HG02588 (cell line): ENCODE data around the gene DNAAF9.
"Not testable (repeated sequence)": the region's sequence is repeated elsewhere in the genome, so short reads cannot be mapped to it uniquely, and the experiment has no call there.

Experiments used
- ATAC-seq: cut with Tn5 transposase; IDR thresholded peaks from one replicate; pipeline ENCODE4 v1.9.1; 2021; ENCODE audit warnings: mild to moderate bottlenecking, moderate library complexity; ENCODE audit not compliant: unreplicated experiment

DNAAF9 gene

DNA sequence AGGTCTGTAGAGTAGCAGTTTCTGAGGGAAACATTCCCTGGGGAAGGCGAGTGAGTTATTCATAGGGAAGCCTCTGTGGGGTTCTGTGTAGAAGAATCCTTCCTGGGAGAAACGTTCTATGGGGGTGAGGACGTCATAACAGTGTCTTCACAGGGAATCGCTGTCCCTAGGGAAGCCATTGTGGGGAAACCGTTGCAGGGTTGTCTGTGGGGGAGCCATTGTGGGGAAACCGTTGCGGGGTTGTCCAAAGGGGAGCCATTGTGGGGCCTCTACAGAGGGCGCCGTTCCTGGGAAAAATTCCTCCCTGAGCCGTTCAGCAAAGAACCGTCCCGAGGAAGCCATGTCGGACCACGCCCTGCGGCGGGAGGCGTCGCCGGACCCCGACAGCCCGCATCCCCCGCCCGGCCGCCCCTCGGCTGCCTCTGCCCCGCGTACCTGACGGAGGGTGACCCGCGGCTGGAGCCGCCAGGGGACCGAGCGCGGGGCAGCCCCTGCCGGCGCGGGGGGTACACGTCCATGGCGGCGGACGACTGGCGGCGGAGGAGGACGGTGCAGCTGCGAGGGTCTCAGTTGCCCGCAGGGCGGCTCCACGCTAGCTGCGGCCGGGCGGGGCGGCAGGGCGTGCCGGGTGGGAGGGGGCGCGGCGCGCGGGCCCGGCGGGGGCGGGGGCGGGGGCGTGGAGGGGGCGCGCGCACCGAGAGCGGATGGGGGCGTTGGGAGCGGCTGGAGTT, at the start of gene DNAAF9:
Gene DNAAF9, minus strand, starts transcription at position 630 of the 731 bp plus-strand sequence. Its CDS starts 112 bp downstream, at position 518.
- peak; percentile 34 for ATAC-seq

DNA sequence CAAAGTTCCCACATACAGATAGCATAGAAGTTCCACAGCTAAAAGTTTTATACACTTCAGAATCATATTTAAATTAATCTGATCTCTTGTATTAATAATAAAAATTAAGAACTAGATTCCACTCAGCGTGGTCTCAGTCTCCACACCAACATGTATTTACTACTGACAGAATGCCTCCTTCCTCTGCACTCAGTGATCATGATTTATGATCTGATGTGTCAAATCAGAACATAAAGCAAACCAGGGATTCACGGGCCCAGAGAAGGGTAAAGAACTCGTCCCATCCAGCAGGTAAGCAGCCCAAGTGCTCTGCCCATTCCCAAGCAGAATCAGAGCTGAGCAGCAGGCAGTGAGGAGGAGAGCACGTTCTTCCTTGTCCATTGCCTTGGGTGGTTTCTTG, 49.2 kb upstream of the DNAAF9 start:
- no peak for ATAC-seq

DNA sequence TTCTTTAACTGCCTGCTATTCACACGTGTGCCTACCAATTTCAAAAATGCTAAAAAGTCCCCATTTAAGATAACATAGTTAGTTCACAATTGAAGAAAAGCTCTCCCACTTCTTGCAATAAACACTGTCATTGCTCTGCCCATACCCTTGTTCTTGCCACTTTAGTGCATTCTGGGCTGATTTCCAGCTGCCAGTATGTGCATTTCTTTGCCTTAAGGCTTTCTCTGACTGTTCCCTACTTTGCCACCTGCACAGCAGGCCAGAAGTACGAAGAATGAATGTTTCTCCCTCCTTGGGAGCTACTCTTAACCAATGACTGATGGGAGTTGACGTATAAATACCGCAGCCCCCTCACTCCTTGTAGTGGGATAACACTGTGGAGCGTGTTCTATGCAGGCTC, 47.4 kb upstream of the DNAAF9 start:
- no peak for ATAC-seq

DNA sequence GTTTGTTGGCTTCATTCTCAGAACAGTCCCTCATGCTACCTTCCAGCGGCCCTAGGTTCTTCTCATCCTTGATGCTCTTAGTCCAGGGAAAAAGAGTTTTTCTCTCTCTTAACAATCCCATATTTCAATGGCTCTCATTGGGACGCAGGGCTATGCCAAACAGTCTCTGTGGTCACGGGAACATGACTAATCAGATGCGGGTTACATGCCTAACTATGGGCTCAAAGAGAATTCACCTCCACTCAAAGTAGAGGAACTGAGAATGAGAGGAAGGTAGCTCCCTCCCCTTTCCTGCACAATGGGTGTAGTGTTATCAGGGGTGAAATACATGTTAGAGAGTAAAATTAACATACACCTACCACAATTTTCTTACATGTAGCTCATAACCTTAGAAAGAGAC, 45.2 kb upstream of the DNAAF9 start:
- no peak for ATAC-seq

DNA sequence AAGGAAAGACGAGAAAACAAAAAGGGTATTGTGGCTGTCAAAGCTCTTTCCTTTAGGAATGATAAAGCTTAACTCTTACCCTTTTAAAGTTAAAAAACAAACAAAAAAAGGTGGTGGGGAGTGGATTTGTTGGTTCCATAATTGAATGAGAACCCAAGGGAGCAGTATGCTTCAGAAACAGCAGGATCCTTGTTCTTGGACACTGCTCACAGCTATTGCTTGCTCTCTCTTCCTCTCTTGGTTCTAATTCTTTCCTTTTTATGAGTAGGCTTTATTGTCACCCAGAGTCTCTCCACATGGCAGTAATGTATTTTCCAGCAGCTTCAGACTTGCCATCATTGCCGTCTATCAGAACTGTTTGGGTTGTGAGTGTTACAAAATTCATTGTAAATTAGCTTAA, 44.7 kb upstream of the DNAAF9 start:
- ATAC-seq: no peak

DNA sequence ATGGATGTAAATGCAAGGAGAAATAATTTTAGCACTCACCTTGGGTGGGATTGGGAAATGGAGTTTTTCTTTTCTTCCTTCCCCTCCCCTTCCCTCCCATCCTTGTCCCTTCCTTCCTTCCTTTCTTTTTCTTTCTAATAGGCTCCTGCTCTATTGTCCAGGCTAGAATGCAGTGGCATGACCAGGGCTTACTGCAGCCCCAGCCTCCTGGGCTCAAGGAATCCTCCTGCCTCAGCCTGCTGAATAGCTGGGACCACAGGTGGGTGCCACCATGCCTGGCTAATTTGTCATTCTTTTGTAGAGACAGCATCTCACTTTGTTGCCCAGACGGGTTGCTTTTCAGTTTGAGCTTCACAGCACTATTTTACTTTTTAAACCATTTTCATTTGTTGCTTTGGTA, 41.9 kb upstream of the DNAAF9 start:
- ATAC-seq: no peak

DNA sequence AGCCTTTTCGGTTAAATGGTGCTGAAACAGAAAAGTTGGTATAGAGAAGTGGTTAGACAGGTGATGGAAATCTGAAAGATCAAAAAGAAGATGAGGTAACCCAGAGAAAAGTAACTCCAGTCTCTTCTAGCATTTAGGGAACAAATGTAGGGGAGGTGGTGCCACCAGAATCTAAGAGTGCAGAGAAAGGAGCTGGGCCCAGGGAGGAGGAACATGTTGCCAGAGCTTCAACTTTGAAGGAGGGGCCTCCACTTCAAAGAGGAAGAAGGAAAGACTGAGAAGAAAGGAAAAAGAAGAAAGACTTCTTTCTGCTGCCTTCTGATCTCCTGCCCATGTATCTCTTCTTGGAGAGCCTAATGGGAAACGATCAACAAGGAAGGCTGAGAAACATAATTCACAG, 39.9 kb upstream of the DNAAF9 start:
- no peak for ATAC-seq

DNA sequence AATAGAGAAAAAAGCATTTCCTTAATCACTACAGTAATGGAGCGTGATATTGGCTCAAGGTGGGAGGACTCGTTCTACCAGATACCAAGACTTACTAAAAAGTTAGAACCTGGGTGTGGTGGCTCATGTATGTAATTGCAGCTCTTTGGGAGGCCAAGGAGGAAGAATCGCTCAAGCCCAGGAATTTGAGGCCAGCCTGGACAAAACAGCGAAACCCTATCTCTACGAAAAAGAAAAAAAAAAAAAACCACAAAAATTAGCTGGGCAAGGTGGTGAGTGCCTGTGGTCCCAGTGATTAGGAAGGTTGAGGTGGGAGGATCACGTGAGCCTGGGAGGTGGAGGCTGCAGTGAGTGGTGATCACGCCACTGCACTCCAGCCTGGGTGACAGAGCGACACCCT, 39.3 kb upstream of the DNAAF9 start:
- ATAC-seq: no peak

DNA sequence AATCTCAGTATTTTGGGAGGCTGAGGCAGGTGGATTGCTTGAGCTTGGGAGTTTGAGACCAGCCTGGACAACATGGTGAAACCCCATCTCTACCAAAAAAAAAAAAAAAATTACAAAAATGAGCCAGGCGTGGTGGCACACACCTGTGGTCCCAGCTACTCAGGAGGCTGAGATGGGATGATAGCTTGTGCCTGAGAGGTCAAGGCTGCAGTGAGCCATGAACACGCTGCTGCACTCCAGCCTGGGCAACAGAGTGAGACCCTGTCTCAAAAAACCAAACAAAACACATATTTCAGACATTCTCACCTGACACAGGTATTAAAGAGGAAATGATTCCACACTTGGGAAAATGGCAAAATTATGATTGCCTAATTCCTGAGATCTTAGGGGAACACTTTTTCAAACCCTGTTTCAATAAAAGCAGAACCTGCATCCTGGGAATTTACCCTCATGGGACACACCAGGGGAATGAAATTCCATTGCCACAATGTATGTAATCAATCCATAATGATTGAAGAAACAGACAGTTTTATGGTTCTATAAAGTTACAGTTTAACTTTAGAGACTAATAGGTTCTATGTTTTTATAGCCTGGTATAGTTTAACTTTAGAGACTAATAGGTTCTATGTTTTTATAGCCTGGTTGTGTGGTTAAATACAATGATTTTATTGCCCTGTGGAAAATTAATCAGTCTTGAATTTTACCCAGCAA, 29.6 kb upstream of the DNAAF9 start:
- ATAC-seq: no peak

DNA sequence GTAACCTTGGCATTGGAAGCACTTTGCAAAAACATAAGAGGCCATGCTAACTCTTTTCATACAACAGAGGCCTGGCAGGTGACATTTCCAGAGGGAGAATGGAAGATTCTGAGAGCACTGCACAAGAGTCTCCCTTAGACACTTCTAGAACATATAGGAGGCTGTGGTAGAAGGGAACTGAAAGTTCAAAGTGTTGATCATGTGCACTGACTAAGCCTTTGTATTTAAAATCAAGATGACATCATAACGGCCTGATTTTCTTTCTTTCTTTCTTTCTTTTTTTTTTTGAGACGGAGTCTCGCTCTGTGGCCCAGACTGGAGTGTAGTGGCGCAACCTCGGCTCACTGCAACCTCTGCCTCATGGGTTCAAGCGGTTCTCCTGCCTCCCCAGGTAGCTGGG, 26.8 kb upstream of the DNAAF9 start:
- no peak for ATAC-seq

DNA sequence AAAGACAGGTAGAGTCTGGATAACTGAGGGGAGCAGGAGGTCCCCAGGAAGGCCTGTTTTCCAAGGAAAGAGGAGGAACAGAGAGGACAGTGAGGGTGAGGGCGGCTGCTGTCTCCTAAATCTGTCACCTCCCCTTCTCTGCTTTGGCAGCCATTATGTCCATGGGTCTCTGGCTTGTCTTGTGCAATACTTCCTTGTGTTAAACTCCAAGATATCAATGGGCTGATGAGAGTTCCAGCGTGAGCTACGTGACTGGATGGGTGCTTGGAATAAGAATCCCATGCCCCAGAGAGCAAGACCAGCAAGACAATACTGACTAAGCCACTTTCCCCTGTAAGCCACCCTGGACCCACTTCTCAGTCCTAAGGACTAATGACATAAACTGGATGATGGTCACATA, 26.3 kb upstream of the DNAAF9 start:
- ATAC-seq: no peak

DNA sequence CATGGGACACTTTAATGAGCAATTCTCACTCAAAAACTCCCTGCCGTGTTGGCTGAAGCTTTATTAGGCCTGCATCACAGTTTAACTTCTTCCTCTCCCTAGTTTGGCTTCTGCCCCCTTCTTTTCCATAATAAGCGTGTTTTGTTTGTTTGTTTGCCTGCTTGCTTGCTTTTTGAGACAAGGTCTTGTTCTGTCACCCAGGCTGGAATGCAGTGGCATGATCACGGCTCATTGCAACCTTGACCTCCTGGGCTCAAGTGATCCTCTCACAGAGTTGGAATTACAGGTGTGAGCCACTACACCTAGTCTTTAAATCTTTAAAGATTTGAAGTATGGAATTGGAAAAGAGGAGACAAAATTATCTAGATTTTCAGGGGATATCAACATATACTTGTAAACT, 25.4 kb upstream of the DNAAF9 start:
- ATAC-seq: no peak

DNA sequence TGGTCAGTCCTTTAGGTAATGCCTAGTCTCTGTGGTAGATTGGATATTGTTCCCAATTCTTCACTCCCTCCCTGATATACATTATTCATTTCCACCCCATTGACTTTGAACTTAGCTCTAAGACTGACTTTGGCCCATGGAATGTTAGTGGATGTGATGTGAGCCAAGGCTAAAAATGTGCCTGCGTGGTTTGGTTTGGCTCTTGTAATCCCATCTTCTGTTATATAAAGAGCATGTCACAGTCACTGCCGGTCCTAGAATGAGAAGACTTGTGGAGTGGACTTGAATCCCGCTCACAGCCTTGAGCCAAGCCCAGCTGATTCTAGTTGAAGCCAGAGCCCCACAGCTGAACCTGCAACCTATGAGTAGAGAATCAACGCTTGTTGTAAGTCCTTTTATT, 23.6 kb upstream of the DNAAF9 start:
- no peak for ATAC-seq

DNA sequence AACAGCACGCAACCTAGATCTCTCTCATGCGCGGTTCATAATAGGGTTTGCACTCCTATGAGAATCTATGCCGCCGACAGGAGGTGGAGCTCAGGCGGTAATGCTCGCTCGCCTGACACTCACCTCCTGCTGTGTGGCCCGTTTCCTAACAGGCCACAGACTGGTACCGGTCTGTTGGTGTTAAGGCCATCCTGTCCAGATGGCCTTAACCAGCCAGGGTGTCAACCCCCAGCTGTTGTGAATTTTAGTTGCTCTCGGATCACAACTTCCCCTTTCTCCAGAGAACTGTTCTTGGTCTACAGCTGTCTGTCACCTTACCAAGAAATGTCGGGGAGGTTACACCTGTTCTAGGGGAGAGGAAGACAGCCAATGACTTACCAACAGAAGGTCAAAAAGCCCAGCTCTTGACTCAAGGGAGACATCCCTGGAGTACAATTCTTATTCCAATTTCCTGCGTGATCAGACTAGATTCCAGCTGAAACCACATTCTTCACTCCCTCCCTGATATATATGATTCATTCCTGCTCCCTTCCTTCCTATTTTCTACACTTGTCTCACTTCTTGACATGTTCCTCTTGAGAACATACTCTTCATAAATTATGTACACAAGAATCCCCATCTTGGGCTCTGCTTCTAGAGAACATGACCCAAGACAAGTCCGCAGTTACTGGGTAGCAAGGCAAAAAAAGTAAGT, 23.1 kb upstream of the DNAAF9 start:
- ATAC-seq: peak; percentile 70

DNA sequence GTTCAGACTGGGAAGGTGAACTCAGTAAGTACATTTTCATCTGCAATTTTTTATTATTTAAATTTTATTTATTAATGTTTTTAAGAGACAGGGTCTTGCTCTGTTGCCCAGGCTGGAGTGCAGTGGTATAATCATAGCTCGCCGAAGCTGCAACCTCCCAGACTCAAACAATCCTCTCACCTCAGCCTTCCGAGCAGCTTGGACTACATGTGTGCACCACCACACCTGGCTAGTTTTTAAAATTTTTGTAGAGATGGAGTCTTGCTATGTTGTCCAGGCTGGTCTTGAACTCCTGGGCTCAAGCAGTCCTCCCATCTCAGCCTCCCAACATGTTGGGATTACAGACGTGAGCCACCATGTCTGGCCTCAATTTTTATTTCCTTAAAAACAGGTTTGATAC, 19.3 kb upstream of the DNAAF9 start:
- ATAC-seq: not testable (repeated sequence)

DNA sequence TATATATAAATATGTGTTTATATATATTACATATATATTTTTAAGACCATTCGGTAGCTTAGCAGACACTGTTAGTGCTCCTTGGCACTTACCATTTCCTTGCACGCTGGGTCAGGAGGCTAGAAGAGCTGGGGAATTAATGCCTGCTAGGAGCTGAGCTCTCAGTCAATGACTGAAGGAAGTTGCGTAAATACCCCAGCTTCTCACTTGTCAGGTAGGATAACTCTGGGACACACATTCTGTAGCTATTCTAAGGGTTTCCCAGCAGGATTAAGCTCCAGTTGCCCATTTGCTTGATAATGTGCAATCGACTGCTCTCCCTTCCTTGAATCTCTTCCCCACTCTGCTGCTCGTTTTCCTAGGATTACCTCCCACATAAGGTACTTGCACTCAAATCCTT, 15.7 kb upstream of the DNAAF9 start:
- ATAC-seq: no peak

DNA sequence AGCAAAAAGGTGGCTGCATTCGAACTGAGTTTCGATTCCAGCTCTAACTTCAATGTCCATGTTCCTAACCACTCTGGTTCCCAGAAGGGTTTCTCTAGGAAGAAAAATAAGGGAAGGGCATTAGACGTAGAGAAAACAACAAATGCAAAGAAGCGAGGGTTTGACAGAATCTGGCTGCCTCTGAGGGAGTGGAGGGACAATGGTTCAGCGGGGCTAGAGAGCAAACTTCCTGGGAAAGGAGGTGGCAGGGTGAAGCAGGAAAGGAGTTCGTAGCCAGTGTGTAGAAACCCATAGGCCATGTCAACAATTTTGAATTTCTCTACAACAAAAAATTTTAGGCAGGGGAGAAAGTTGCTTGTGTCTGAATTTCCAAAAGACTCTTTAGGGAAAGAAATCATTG, 14.5 kb upstream of the DNAAF9 start:
- no peak for ATAC-seq

DNA sequence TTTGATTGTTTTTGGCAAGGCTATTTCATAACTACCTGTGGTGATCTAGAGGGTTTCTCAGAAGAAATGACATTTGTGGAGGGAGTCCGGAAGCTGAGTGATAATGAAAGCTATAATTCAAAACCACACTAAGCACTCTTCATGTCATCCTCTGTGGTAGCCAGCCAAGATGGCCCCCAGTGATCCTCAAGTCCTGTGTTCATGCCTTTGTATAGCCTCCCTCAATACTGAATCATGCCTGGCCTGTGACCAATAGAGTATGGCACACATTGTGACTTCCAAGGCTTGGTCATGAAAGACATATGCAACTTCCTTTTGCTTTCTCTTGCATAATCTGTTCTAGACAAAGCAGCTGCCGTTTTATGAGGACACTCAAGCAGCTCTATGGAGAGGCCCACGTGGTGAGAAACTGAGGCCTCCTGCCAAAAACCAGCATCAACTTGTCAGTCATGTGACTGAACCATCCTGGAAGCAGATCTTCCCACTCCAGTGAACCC, 12.8 kb upstream of the DNAAF9 start:
- ATAC-seq: peak; percentile 85

DNA sequence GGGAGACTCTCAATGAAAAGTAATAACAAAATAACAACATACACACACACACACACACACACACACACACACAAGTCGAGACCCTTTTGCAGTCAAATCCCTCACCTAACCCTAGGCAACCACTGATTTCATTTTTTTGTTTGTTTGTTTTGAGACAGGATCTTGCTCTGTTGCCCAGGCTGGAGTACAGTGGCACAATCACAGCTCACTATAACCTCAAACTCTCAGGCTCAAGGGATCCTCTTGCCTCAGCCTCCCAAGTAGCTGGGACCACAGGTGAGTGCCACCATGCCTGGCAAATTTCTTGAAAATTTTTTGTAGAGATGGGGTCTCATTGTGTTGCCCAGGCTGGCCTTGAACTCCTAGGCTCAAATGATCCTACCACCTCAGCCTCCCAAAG, 10.7 kb upstream of the DNAAF9 start:
- ATAC-seq: not testable (repeated sequence)

DNA sequence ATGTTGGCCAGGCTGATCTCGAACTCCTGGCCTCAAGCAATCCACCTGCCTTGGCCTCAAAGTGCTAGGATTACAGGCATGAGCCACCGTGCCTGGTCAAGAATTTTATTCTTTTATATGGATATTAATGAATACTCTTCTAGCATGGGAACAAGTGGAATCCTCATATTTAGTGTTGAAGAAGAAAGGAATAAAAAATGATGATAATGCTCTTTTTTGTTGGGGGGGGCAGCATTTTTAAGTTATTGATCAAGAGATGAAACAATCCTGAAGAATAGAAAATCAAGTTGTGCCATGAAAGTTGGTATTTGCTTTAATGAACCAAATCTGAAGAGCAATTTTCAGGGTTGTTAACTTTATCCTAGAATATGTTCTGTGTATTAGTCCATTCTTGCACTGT, 6.7 kb upstream of the DNAAF9 start:
- no peak for ATAC-seq

DNA sequence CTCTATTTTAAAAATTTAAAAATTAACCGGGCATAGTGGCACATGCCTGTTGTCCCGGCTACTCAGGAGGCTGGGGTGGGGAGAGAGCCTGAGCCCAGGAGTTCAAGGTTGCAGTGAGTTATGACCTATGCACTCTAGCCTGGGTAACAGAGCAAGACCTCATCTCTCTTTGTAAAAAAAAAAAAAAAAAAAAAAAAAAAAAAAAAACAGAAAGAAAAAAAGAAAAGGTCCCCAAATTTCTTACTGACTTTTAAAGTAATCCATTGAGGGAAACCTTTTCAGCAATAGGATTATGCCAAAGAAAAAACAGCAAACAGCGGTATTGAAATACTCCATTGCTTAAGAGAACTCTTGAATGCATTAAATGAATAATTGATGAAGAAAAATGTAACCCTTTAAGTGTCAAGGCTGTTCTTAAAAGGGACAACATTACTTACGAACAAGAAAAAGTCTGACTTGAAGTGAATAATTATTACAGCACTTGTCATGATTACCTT, 6.0 kb upstream of the DNAAF9 start:
- no peak for ATAC-seq
